Keratinocyte (primary cell): ENCODE results near the gene OR2A5. TPM values are rescaled to one million over a fixed set of nuclear protein-coding genes. Genes with fewer than 3 reads are reported as not detected.

Experiments
- DNase-seq: peaks from one replicate; pipeline ENCODE4 v3.0.0-alpha.2; 2011; ENCODE audit warnings: low read depth, missing footprints, low spot score
- FAIRE-seq: peaks from 2 replicates; lab custom pipeline; 2011; peaks lifted over from hg19 to GRCh38; lab: Jason Lieb, UNC
- H2AFZ ChIP-seq: 2 replicates; pipeline ENCODE4 v1.6.0; 2012; ENCODE audit warnings: low read length, control low read depth, inconsistent platforms; ENCODE audit not compliant: control insufficient read depth
- H3K27ac ChIP-seq: 2 replicates; pipeline ENCODE4 v1.5.1; 2011; ENCODE audit warnings: low read length; ENCODE audit not compliant: control insufficient read depth, insufficient read depth
- H3K27me3 ChIP-seq: 3 replicates; pipeline ENCODE4 v1.6.0; 2011; ENCODE audit warnings: low read length; ENCODE audit not compliant: control insufficient read depth, insufficient read depth; ENCODE audit errors: extremely low read depth
- H3K36me3 ChIP-seq, 2 experiments: 2 replicates in 1 of 2; 3 replicates in 1 of 2; pipeline ENCODE4 v1.5.1; 2011; ENCODE audit warnings: low read length in 2 of 2, mild to moderate bottlenecking in 1 of 2; ENCODE audit not compliant: control insufficient read depth in 2 of 2, insufficient read depth in 2 of 2; ENCODE audit errors: extremely low read depth in 1 of 2
- H3K4me1 ChIP-seq: 3 replicates; pipeline ENCODE4 v1.5.1; 2011; ENCODE audit warnings: low read length; ENCODE audit not compliant: control insufficient read depth, insufficient read depth; ENCODE audit errors: extremely low read depth
- H3K4me2 ChIP-seq: 3 replicates; pipeline ENCODE4 v1.6.0; 2011; ENCODE audit warnings: low read depth, low read length; ENCODE audit not compliant: control insufficient read depth, insufficient read depth; ENCODE audit errors: extremely low read depth
- H3K4me3 ChIP-seq, 3 experiments: fragments of 200-600 bp in 1 of 3; sonication (generic) in 1 of 3; 2 replicates in 2 of 3; 3 replicates in 1 of 3; pipeline ENCODE4 v1.5.1; 2011 to 2016; ENCODE audit warnings: low read length in 3 of 3, mild to moderate bottlenecking in 3 of 3, control low read depth in 2 of 3, inconsistent platforms in 1 of 3, low read depth in 1 of 3, mixed read lengths in 1 of 3, mixed run types in 1 of 3, moderate library complexity in 1 of 3; ENCODE audit not compliant: control insufficient read depth in 2 of 3, insufficient read depth in 2 of 3; ENCODE audit errors: extremely low read depth in 1 of 3
- H3K79me2 ChIP-seq: 2 replicates; pipeline ENCODE4 v1.6.0; 2012; ENCODE audit warnings: low read length; ENCODE audit not compliant: control insufficient read depth, insufficient read depth
- H3K9ac ChIP-seq: 3 replicates; pipeline ENCODE4 v1.6.0; 2011; ENCODE audit warnings: low read length; ENCODE audit not compliant: control insufficient read depth, insufficient read depth; ENCODE audit errors: extremely low read depth
- H3K9me1 ChIP-seq: 3 replicates; pipeline ENCODE4 v1.6.0; 2011; ENCODE audit warnings: low read length; ENCODE audit not compliant: control insufficient read depth, insufficient read depth; ENCODE audit errors: extremely low read depth
- H3K9me3 ChIP-seq: 2 replicates; pipeline ENCODE4 v1.5.1; 2012; ENCODE audit warnings: low read depth, low read length; ENCODE audit not compliant: control insufficient read depth
- H4K20me1 ChIP-seq: 3 replicates; pipeline ENCODE4 v1.6.0; 2011; ENCODE audit warnings: low read length; ENCODE audit not compliant: control insufficient read depth, insufficient read depth; ENCODE audit errors: extremely low read depth
- EZH2 ChIP-seq: IDR thresholded peaks from one replicate; pipeline ENCODE4 v1.6.1; 2012; ENCODE audit warnings: inconsistent platforms, mild to moderate bottlenecking, low read length, moderate library complexity
- dilution Hi-C: fragments of 300-500 bp; cut with MboI; formaldehyde crosslinking; loops from one replicate; pipeline ENCODE4 v1.7.0; 2020; ENCODE audit warnings: low sequenced_read_pairs; ENCODE audit not compliant: extremely low pct_ligation_motif_present
- polyA plus RNA-seq, 5 experiments: library from polyadenylated mRNA; depleted of rRNA in 3 of 5; stranded (reverse) in 3 of 5; stranded (forward) in 1 of 5; unstranded in 1 of 5; fragments of >200 nt; gene quantifications; 1 replicate in 1 of 5; 2 replicates in 3 of 5; 3 replicates in 1 of 5; pipeline versions ENCODE4 v1.2.1 to v1.2.3, GENCODE V29; 2011 to 2012; ENCODE audit warnings: missing spikeins in 2 of 5, low read depth in 1 of 5, low replicate concordance in 1 of 5
- TF ChIP-seq, protein P1 (sequence below), 3 experiments: IDR thresholded peaks in 1 of 3; conservative IDR thresholded peaks in 1 of 3; optimal IDR thresholded peaks in 1 of 3; 2 replicates in 2 of 3; 3 replicates in 1 of 3; pipeline versions ENCODE3 to v1.5.1; 2011; ENCODE audit warnings: low read length in 3 of 3, mild to moderate bottlenecking in 3 of 3, moderate library complexity in 2 of 3, control low read depth in 1 of 3, inconsistent platforms in 1 of 3; ENCODE audit not compliant: insufficient read depth in 2 of 3; ENCODE audit errors: extremely low read depth in 1 of 3

Gene OR2A5
- polyA plus RNA-seq, 1 donor (not counting 4 experiments of a cell fraction or from before 2014, with no cell fraction given): not detected

DNA sequence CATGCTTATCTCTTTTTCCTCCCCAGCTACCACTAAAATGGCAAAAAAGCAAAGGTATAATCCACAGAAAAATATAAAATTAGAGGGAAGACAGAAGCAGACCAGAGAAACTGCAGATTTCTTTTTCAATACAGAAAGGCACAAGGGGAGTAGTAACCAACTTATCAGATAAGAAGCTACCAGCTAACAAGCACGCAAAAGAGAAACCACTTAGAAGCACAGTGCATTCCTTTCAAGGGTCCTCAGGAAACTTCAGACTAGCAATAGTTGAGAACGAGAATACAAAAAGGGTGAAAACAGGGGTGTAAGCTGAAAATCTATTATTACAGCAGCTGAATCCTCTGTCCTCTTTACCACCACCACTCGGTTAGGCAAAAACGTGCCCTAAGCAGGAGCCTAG, 9.9 kb upstream of the OR2A5 start:
- H3K4me1 ChIP-seq: no peaks in the 10 kb centered on the region
- DNase-seq: no peak
- H3K9ac ChIP-seq: no peak overlapping the region
- H4K20me1 ChIP-seq: no peaks in the 10 kb centered on the region
- no peak overlapping the region for H3K27ac ChIP-seq
- H3K9me3 ChIP-seq: no peaks in the 10 kb centered on the region
- H3K4me2 ChIP-seq: no peak overlapping the region
- no peaks in the 10 kb centered on the region for H3K36me3 ChIP-seq
- no peak overlapping the region for H2AFZ ChIP-seq
- no peaks in the 10 kb centered on the region for H3K27me3 ChIP-seq
- TF ChIP-seq, protein P1, sequence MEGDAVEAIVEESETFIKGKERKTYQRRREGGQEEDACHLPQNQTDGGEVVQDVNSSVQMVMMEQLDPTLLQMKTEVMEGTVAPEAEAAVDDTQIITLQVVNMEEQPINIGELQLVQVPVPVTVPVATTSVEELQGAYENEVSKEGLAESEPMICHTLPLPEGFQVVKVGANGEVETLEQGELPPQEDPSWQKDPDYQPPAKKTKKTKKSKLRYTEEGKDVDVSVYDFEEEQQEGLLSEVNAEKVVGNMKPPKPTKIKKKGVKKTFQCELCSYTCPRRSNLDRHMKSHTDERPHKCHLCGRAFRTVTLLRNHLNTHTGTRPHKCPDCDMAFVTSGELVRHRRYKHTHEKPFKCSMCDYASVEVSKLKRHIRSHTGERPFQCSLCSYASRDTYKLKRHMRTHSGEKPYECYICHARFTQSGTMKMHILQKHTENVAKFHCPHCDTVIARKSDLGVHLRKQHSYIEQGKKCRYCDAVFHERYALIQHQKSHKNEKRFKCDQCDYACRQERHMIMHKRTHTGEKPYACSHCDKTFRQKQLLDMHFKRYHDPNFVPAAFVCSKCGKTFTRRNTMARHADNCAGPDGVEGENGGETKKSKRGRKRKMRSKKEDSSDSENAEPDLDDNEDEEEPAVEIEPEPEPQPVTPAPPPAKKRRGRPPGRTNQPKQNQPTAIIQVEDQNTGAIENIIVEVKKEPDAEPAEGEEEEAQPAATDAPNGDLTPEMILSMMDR (optimal IDR thresholded peaks at IDR 0.05 in 1 of 3, IDR thresholded peaks at IDR 0.05 in 1 of 3, conservative IDR thresholded peaks at IDR 0.05 in 1 of 3; ENCODE audit: extremely low read depth in 1 of 3, insufficient read depth in 2 of 3, low read length in 3 of 3): no peak
- TF ChIP-seq EZH2: no peak
- no peaks in the 10 kb centered on the region for H3K9me1 ChIP-seq
- dilution Hi-C loops: no loop called here
- H3K79me2 ChIP-seq: no peaks in the 10 kb centered on the region
- FAIRE-seq: no peak
- no peak overlapping the region for H3K4me3 ChIP-seq

DNA sequence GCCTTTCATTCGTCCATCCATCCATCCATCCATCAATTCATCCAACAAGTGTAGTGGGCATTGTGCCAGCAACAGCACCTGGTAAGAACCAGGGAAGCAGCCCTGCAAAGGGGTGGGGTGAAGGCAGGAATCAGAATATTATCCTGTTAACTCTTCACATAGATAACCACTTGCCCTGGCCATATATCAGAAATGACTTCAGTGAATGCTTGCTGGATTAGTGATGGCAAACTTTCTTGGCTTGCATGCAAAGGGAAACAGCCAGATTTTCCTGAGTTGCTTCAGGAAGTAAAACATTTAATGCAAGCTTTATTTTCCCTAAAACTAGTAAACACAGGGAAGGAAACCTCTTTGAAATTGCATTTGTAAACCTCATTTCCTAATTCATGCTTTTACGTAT, 743 bp downstream of the OR2A5 start:
- Histone ChIP-seq H4K20me1 (no peaks in the 10 kb centered on the region), H3K27me3 (no peaks in the 10 kb centered on the region), H3K79me2 (no peaks in the 10 kb centered on the region), H3K9me3 (no peaks in the 10 kb centered on the region), H3K4me1 (no peaks in the 10 kb centered on the region), H2AFZ (no peak overlapping the region), H3K4me2 (no peak overlapping the region), H3K36me3 (no peaks in the 10 kb centered on the region), H3K9me1 (no peaks in the 10 kb centered on the region), H3K9ac (no peak overlapping the region), H3K4me3 (no peak overlapping the region), H3K27ac (no peak overlapping the region)
- FAIRE-seq (no peak), DNase-seq (no peak)
- dilution Hi-C loops: no loop called here
- no peak for TF ChIP-seq EZH2
- TF ChIP-seq, protein P1 (optimal IDR thresholded peaks at IDR 0.05 in 1 of 3, IDR thresholded peaks at IDR 0.05 in 1 of 3, conservative IDR thresholded peaks at IDR 0.05 in 1 of 3; ENCODE audit: extremely low read depth in 1 of 3, insufficient read depth in 2 of 3, low read length in 3 of 3): no peak
